Measurements from ENCODE around the gene POLDIP2. TPM values are rescaled to one million over a fixed set of nuclear protein-coding genes. Genes with fewer than 3 reads are reported as not detected.
"Not testable (repeated sequence)": the region's sequence is repeated elsewhere in the genome, so short reads cannot be mapped to it uniquely, and the experiment has no call there.

POLDIP2 gene
- total and polyA plus RNA-seq, 9 donors = 37.4 to 110 (median 59.6) TPM

- no peak overlapping the region for H3K4me3 ChIP-seq
- no peaks in the 10 kb centered on the region for H3K27me3 ChIP-seq
- no peak for DNase-seq
- TF ChIP-seq CTCF (IDR thresholded peaks at IDR 0.05) (no peak), POLR2A (IDR thresholded peaks at IDR 0.05) (no peak), EP300 (IDR thresholded peaks at IDR 0.05) (no peak)
- H3K4me1 ChIP-seq (ENCODE audit: insufficient read depth) = peaks cover 14% of the 10 kb centered on the region
- H3K36me3 ChIP-seq = no peaks in the 10 kb centered on the region
- 80 to 89% (median 85%) methylated on average over 14 of the region's 14 CpGs for WGBS, 3 donors
- H3K9me3 ChIP-seq = no peaks in the 10 kb centered on the region
- no peak overlapping the region for H3K27ac ChIP-seq
- intact Hi-C loops (cut with DNase I) = no loop called here
Observed at GRCh38 chr17:28342313-28342712, 15.0 kb downstream of the POLDIP2 start.

- 91 to 94% (median 92%) methylated on average over 11 of the region's 11 CpGs for WGBS, 3 donors
- Histone ChIP-seq H3K4me3 (no peak overlapping the region), H3K36me3 (no peaks in the 10 kb centered on the region), H3K27ac (no peak overlapping the region), H3K4me1 (ENCODE audit: insufficient read depth) (peaks cover 13% of the 10 kb centered on the region), H3K27me3 (no peaks in the 10 kb centered on the region), H3K9me3 (no peaks in the 10 kb centered on the region)
- intact Hi-C loops (cut with DNase I) = no loop called here
- DNase-seq = no peak
- TF ChIP-seq CTCF (IDR thresholded peaks at IDR 0.05) (no peak), POLR2A (IDR thresholded peaks at IDR 0.05) (no peak), EP300 (IDR thresholded peaks at IDR 0.05) (no peak)
Observed at GRCh38 chr17:28341516-28341915, 15.8 kb downstream of the POLDIP2 start.

GRCh38 chr17:28340374-28340773 lies 17.0 kb downstream of the POLDIP2 start:
- intact Hi-C loops (cut with DNase I) = no loop called here
- Histone ChIP-seq H3K9me3 (no peaks in the 10 kb centered on the region), H3K4me1 (ENCODE audit: insufficient read depth) (peaks cover 4% of the 10 kb centered on the region), H3K4me3 (no peak overlapping the region), H3K36me3 (no peaks in the 10 kb centered on the region), H3K27ac (no peak overlapping the region), H3K27me3 (no peaks in the 10 kb centered on the region)
- no peak for TF ChIP-seq EP300 (IDR thresholded peaks at IDR 0.05)
- no peak for TF ChIP-seq POLR2A (IDR thresholded peaks at IDR 0.05)
- no peak for TF ChIP-seq CTCF (IDR thresholded peaks at IDR 0.05)
- 86 to 88% (median 86%) methylated on average over 6 of the region's 6 CpGs for WGBS, 3 donors
- DNase-seq = no peak

- Histone ChIP-seq H3K4me1 (ENCODE audit: insufficient read depth) (peaks cover 2% of the 10 kb centered on the region), H3K36me3 (no peaks in the 10 kb centered on the region), H3K27ac (no peak overlapping the region), H3K4me3 (no peak overlapping the region), H3K9me3 (no peaks in the 10 kb centered on the region), H3K27me3 (no peaks in the 10 kb centered on the region)
- no peak for DNase-seq
- TF ChIP-seq POLR2A (IDR thresholded peaks at IDR 0.05) (no peak), EP300 (IDR thresholded peaks at IDR 0.05) (no peak), CTCF (IDR thresholded peaks at IDR 0.05) (no peak)
- WGBS, 3 donors = 88 to 91% (median 88%) methylated on average over 15 of the region's 15 CpGs
- intact Hi-C loops (cut with DNase I) = loop anchor here in 2 of 4 donors (5.0 kb wide), 1 partner anchor 613 kb away; the partner anchor contains the start of gene PHF12 (in 2 of the 2)
Observed at GRCh38 chr17:28339431-28339830, 17.9 kb downstream of the POLDIP2 start.

- H3K27me3 ChIP-seq; H3K27ac ChIP-seq; DNase-seq; H3K4me3 ChIP-seq; H3K36me3 ChIP-seq; H3K9me3 ChIP-seq; H3K4me1 ChIP-seq (ENCODE audit: insufficient read depth): not testable (repeated sequence)
- intact Hi-C loops (cut with DNase I) = loop anchor here in 2 of 4 donors (5.0 kb wide), 1 partner anchor 614 kb away; the partner anchor contains the start of gene PHF12 (in 2 of the 2)
- 79 to 93% (median 87%) methylated on average over 8 of the region's 8 CpGs for WGBS, 3 donors
Observed at GRCh38 chr17:28338769-28339212, 18.5 kb downstream of the POLDIP2 start.

All from ovary (tissue), 9 donors.